ENCODE measurements around the gene TTLL3. TPM values are rescaled to one million over a fixed set of nuclear protein-coding genes. Genes with fewer than 3 reads are reported as not detected.

TTLL3 gene
- total and polyA plus RNA-seq, 2 of the 8 experiments (the other 6 are each of a cell fraction or from before 2014, with no cell fraction given), result 5.9 to 8.9 TPM

GRCh38 chr3:9791127-9791526 is 18.9 kb upstream of the TTLL3 start:
- H3K36me3 ChIP-seq (ENCODE audit: control insufficient read depth in 2 of 4, insufficient read depth in 4 of 4, low read length in 3 of 4), result peaks cover 2 to 30% (median 15%) of the 10 kb centered on the region in 4 experiments; a peak in 6 of 8 replicates
- peaks cover 0 to 1% of the 10 kb centered on the region in 2 experiments for H4K20me1 ChIP-seq (replicated peaks in 1 of 2; ENCODE audit: control insufficient read depth in 1 of 2, insufficient read depth in 2 of 2, low read length in 2 of 2)
- H3K4me2 ChIP-seq (ENCODE audit: insufficient read depth in 1 of 2, low read depth in 2 of 2, low read length in 2 of 2), result peak overlapping the region in 1 of 2 experiments; percentile 83; a peak in 1 of 4 replicates
- no peak overlapping the region for H2BK20ac ChIP-seq (ENCODE audit: low read length)
- H3K23ac ChIP-seq (ENCODE audit: insufficient read length), result no peak overlapping the region
- H3K79me2 ChIP-seq (ENCODE audit: control insufficient read depth in 1 of 2, insufficient read depth in 2 of 2, low read length in 2 of 2), result peaks cover 0 to 32% of the 10 kb centered on the region in 2 experiments; a peak in 2 of 4 replicates
- peak overlapping the region in 1 of 4 experiments; percentile 54; a peak in 2 of 7 replicates for H3K9ac ChIP-seq (replicated peaks in 1 of 4; ENCODE audit: extremely low read depth in 1 of 4, low read depth in 3 of 4, low read length in 3 of 4)
- H3K4ac ChIP-seq (replicated peaks; ENCODE audit: insufficient read length, low read depth, low read length), result no peak overlapping the region
- peaks cover 9% of the 10 kb centered on the region for H3K79me1 ChIP-seq (ENCODE audit: low read depth, low read length)
- no peak overlapping the region for H2BK5ac ChIP-seq (ENCODE audit: low read depth, low read length)
- ChIA-PET CTCF (ENCODE audit: partially characterized antibody) (interaction anchor here (0.9 to 1.6 kb wide), 3 partner anchors 9 to 19 kb away, joined by 3 to 5 read pairs (median 4); no protein-coding TSS in a partner anchor), POLR2A (ENCODE audit: partially characterized antibody) (interaction anchor here (0.7 to 1.8 kb wide), 8 partner anchors 14 to 130 kb away, joined by 3 to 13 read pairs (median 3); partner anchors contain the start of genes BRPF1 and CAMK1)
- peaks cover 0 to 8% (median 0%) of the 10 kb centered on the region in 4 experiments; a peak in 2 of 7 replicates for H3K4me1 ChIP-seq (replicated peaks in 1 of 4; ENCODE audit: control insufficient read depth in 3 of 4, insufficient read depth in 4 of 4, low read length in 3 of 4)
- H3K9me3 ChIP-seq (ENCODE audit: insufficient read depth in 2 of 2, low read depth in 1 of 2, low read length in 1 of 2), result no peaks in the 10 kb centered on the region
- WGBS, 2 experiments (ENCODE audit: extremely low coverage in 1 of 2, insufficient coverage in 1 of 2, insufficient read length in 1 of 2, insufficient replicate concordance in 2 of 2, low coverage in 1 of 2, low lambda C conversion rate in 2 of 2, missing lambda C conversion rate in 1 of 2), result 96% methylated on average over 11 of the region's 11 CpGs; no CpG with 5 or more reads in 1 of the 2 experiments
- peak overlapping the region in 2 of 4 experiments; percentile 89 to 93; a peak in 2 of 8 replicates for H3K4me3 ChIP-seq (ENCODE audit: extremely low read depth in 1 of 4, insufficient read depth in 2 of 4, low read depth in 3 of 4, low read length in 4 of 4)
- H2BK120ac ChIP-seq (replicated peaks; ENCODE audit: low read depth, low read length), result no peak overlapping the region
- no peak overlapping the region for H3K18ac ChIP-seq (ENCODE audit: extremely low read depth, low read length)
- H2AK5ac ChIP-seq (ENCODE audit: low read depth, low read length), result no peak overlapping the region
- no peak overlapping the region for H4K5ac ChIP-seq (ENCODE audit: insufficient read length, low read depth, low read length)
- no peak for DNase-seq (ENCODE audit: low read depth in 1 of 2, low spot score in 2 of 2)
- TF ChIP-seq POLR2AphosphoS5 (IDR thresholded peaks at IDR 0.05; ENCODE audit: low read depth, low read length), result no peak; the same call in 1 of the 2 replicates
- TF ChIP-seq JUND (IDR thresholded peaks at IDR 0.05; ENCODE audit: low read length), result no peak
- TF ChIP-seq PHF8 (conservative IDR thresholded peaks at IDR 0.05; ENCODE audit: low read depth, low read length), result no peak
- TF ChIP-seq RNF2 (IDR thresholded peaks at IDR 0.05; ENCODE audit: borderline replicate concordance, low read depth, low read length, missing control alignments, poor library complexity, severe bottlenecking), result no peak
- no peak for TF ChIP-seq CHD2 (IDR thresholded peaks at IDR 0.05; ENCODE audit: low read length)
- no peak for TF ChIP-seq CBX5 (IDR thresholded peaks at IDR 0.05; ENCODE audit: low read depth, low read length)
- no peak for TF ChIP-seq JUN (IDR thresholded peaks at IDR 0.05; ENCODE audit: low read depth, low read length)
- TF ChIP-seq CREB1 (IDR thresholded peaks at IDR 0.05), result no peak
- no peak overlapping the region for H3K14ac ChIP-seq (ENCODE audit: insufficient read length)
- no peak overlapping the region for H4K91ac ChIP-seq (replicated peaks; ENCODE audit: insufficient read length, low read length)
- H4K8ac ChIP-seq (ENCODE audit: extremely low read depth, insufficient read depth, low read length), result no peak overlapping the region; the same call in 1 of the 2 replicates
- no peaks in the 10 kb centered on the region for H3K27me3 ChIP-seq (replicated peaks in 1 of 4; ENCODE audit: control insufficient read depth in 3 of 4, extremely low read depth in 1 of 4, insufficient read depth in 3 of 4, low read length in 3 of 4)
- no peak overlapping the region for H3K56ac ChIP-seq (replicated peaks; ENCODE audit: insufficient read length, low read depth, low read length)
- peaks cover 8% of the 10 kb centered on the region for H3K23me2 ChIP-seq (ENCODE audit: low read depth, low read length)
- no peak overlapping the region for H3K27ac ChIP-seq (ENCODE audit: low read depth, low read length)
- H2AFZ ChIP-seq (ENCODE audit: low read length), result no peak overlapping the region
- no peak for FAIRE-seq
- H2BK12ac ChIP-seq (ENCODE audit: low read depth, low read length), result no peak overlapping the region
- H2BK15ac ChIP-seq (ENCODE audit: low read length), result peak overlapping the region; percentile 25; the same call in 1 of the 2 replicates

Data from H1 (cell line).